T1000 (cell line): ENCODE results near the gene MEP1B.

Experiments used
- DNase-seq: peaks from one replicate; lab custom pipeline; 2025; ENCODE audit warnings: mixed read lengths; lab: John Stamatoyannopoulos, UW

MEP1B gene

GRCh38 chr18:32267463-32267862 lies 77.6 kb downstream of the MEP1B start:
- no peak for DNase-seq
